Embryonic facial prominence (tissue), 1 donor: ENCODE data around the gene LIMK1.

Experiments
- DNase-seq: peaks from one replicate; pipeline ENCODE4 v3.0.0-alpha.2; 2016; ENCODE audit errors: extremely low spot score

LIMK1 gene

GRCh38 chr7:74056096-74056915 is 27.3 kb upstream of the LIMK1 start:
- no peak for DNase-seq

GRCh38 chr7:74057216-74057925 is 26.2 kb upstream of the LIMK1 start:
- no peak for DNase-seq

DNA sequence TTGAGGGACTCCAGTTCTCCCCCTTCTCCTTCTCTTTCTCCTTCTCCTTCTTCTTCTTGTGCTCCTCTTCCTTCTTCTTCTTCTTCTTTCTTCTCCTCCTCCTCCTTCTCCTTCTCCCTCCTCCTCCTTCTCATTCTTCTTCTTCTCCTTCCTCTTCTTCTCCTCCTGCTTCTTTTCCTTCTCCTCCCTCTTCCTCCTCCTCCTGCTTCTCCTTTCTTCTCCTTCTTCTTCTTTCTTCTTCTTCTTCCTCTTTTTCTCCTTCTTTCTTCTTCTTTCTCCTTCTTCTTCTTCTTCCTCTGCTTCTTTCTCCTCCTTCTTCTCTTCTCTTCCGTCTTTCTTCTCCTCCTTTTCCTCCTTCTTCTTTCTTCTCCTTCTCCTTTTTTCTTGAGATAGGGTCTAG is 25.6 kb upstream of the LIMK1 start:
- DNase-seq, result no peak

DNA sequence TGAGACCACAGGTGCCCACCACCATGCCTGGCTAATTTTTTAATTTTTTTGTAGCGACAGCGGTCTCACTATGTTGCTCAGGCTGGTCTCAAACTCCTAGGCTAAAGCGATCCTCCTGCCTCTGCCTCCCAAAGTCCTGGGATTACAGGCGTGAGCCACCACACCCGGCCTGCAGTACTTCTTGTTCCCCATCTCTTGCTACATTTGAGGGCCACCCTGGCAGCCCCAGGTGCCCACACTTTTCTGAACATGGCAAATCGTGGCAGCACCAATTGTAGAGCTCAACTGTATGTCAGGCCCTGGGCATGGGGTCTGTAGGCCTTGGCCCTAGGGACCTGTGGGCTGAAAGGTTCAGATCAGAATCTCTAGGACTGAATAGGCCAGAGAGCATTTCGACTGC is 25.1 kb upstream of the LIMK1 start:
- no peak for DNase-seq

GRCh38 chr7:74059037-74059436 is 24.6 kb upstream of the LIMK1 start:
- DNase-seq, result no peak

DNA sequence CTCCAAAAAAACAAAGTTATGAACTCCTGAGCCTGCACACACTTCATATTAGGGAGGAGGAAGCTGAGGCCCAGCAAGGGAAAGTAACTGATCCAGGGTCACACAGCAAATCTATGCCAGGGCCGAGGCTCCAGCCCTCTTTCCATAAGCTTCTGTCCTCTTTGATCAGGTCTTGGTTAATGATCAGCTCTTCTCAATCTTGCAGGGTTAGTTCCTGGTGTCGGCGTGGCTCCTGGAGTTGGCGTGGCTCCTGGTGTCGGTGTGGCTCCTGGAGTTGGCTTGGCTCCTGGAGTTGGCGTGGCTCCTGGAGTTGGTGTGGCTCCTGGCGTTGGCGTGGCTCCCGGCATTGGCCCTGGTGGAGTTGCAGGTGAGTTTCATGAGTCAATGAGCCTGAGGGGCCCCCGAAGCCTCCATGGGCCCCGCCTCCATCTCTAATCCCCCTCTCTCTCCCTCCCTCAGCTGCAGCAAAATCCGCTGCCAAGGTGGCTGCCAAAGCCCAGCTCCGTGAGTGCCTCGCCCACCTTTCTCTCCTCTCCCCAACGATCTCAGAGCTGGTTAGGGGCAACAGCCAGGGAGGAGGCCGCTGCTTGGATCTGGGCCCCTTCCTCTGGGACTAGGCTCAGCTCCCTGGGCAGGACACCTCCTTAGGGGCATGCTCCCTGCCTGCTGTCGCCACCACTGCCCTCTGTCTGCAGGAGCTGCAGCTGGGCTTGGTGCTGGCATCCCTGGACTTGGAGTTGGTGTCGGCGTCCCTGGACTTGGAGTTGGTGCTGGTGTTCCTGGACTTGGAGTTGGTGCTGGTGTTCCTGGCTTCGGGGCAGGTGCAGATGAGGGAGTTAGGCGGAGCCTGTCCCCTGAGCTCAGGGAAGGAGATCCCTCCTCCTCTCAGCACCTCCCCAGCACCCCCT is 23.7 kb upstream of the LIMK1 start:
- no peak for DNase-seq

DNA sequence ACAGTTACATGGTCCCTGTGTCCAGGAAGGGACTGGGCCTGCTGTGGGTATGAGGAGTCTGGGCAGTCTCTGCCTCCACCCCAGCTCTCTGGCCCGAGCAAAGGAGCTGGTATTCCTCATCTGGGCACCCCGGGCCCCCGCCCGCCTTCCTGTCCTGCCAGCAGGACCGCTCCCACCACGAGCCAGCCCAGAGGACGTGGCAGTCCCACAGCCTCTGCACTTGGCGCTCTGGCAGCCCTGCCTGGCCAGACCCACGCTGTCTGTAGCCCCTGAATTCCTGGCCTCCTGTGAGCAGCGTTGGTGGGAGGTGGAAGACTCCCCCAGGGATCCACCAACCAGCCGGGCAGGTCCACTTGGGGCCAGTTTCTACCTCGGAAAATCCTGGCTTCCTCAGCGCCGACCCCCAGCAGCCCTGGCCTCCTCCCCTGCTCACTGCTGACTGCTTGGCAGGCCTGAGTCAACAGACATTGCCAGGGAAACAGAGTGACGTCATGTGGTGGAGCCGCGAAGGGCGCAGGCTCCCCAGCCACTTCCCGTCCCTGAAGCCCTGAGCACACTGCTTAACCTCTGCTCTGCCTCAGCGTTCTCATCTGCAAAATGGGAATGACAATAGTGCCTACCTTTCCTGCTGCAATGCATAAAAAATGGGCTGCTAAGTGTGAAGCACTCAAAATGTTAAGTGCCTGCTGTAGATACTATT is 21.6 kb upstream of the LIMK1 start:
- DNase-seq, result no peak

- no peak for DNase-seq
Observed at GRCh38 chr7:74063223-74063641, 20.4 kb upstream of the LIMK1 start.

DNA sequence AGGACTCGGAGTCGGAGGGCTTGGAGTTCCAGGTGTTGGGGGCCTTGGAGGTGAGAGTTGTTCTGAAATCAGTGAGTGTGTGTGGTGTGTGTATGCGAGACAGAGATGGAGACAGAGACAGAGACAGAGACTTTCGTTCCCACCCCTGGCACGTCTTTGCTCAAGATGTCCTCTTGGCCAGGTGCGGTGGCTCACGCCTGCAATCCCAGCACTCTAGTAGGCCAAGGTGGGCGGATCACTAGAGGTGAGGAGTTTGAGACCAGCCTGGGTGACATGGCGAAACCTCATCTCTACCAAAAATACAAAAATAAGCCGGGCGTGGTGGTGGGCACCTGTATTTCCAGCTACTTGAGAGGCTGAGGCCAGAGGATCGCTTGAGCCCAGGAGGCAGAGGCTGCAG is 20.0 kb upstream of the LIMK1 start:
- no peak for DNase-seq

GRCh38 chr7:74064696-74065095 is 18.9 kb upstream of the LIMK1 start:
- no peak for DNase-seq

DNA sequence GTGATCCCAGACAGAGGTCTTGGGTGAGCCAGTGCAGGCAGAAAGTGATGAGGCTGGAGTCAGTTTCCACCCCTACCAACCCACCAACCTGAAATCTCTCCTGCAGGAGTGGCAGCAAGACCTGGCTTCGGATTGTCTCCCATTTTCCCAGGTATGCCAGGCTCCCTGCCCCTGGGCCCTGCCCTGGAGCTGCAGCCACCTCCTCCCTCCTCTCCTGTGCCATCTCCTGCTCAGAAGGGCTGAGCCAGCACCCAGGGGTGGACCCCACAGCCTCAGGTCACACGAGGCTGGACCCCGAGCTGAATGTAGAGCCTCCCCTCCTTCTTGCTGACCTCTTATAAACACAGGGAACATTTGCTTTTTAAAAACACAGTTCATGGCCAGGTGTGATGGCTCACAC is 17.0 kb upstream of the LIMK1 start:
- no peak for DNase-seq

- DNase-seq, result no peak
Observed at GRCh38 chr7:74068378-74069085, 15.1 kb upstream of the LIMK1 start.

GRCh38 chr7:74069086-74069541 is 14.5 kb upstream of the LIMK1 start:
- no peak for DNase-seq

DNA sequence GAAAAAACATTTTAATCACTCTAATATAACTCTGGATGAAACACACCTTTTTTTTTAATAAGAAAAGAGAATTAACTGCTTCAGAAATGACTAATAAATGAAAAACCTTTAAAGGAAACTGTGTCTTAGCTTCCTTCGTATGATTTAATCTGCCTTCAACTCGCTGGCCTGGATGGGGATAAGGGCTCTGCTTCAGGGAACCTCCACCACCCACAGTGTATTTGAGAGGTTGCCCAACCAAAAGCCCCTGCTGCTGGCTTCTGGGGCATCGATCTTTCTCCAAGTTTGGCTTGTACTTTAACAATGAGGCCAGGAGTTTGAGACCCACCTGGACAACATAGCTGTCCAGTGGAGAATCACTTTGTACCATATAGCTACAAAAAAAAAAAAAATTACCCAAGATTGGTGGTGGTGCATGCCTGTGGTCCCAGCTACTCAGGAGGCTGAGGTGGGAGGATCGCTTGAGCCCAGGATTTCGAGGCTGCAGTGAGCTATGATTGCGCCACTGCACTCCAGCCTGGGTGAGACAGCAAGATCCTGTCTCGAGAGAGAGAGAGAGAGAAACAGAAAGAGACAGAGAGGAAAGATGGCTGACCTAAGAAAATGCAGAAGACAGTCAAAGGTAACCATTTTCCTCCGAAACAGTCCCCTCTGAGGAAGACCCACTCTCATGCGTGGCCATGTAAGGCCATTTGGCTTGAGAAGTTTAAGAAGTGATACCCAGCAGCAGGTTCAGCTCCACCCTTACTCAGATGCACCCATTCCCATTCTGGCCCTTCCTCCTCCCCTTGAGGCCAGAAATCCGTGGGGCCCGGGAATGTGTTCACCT is 13.6 kb upstream of the LIMK1 start:
- DNase-seq, result no peak

DNA sequence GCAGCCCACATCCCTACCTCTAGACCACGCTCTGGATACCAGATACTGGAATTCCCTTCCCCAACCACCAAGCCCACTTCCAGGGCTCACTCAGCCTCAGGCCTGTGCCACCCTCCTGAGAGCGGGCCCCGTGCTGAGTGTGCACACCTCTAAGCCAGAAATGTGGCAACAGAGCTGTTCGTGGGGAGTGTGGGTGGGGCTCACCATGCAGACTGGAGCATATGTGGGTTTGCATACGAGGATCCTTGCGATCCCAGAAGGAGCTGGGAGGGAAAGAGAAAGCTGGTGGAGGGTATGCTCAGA is 13.0 kb upstream of the LIMK1 start:
- no peak for DNase-seq

- no peak for DNase-seq
Observed at GRCh38 chr7:74071121-74071520, 12.5 kb upstream of the LIMK1 start.

DNA sequence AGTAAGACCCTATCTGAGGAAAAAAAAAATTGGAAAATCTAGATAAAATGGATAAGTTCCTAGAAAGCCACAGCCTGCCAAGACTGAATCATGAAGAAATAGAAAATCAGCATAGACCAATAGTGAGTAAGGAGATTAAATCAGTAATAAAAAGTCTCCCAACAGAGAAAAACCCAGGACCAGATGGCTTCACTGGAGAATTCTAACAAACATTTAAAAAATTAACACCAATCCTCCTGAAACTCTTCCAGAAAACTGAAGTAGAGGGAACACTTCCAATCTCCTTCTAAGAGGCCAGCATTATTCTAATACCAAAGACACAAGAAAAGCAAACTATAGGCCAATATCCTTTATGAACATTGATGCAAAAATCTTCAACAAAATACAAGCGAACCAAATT is 8.8 kb upstream of the LIMK1 start:
- no peak for DNase-seq

DNA sequence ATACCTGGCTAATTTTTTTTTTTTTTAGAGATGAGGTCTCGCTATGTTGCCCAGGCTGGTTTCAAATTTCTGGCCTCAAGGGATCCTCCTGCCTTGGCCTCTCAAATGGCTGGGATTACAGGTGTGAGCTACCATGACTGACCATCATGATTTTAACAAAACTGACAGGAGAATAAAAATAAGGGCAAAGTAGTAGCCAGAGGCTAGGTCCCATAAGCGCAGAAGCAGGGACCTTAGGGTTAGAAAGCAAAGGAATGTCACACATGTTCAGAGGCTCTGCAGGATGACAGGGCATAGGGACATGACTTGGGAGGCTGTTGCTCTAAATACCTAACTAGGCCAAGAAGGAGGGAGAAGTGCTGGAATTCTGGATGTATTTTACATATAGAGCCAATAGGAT is 5.1 kb upstream of the LIMK1 start:
- no peak for DNase-seq

GRCh38 chr7:74082770-74083116 is 861 bp upstream of the LIMK1 start:
- no peak for DNase-seq
